Caco-2 (cell line): ENCODE results near the gene CFAP61. TPM values are rescaled to one million over a fixed set of nuclear protein-coding genes. Genes with fewer than 3 reads are reported as not detected.

Experiments
- BruUV-seq: library from RNA; stranded (reverse); fragments of 400-500 nt; replicated peaks from 2 replicates; lab custom pipeline; 2021; lab: Mats Ljungman, UMichigan
- CTCF ChIA-PET: fragments of 300-600 bp; sonication (Branson Sonifier 250); formaldehyde crosslinking; loops from one replicate; lab custom pipeline; 2022; ENCODE audit warnings: antibody characterized with exemption; lab: Charles Lee
- POLR2A ChIA-PET: fragments of 300-600 bp; sonication (Branson Sonifier 250); formaldehyde crosslinking; loops from one replicate; lab custom pipeline; 2022; ENCODE audit warnings: antibody characterized with exemption; lab: Charles Lee
- DNase-seq, 2 experiments: peaks; one replicate each; pipeline versions ENCODE4 v3.0.0 to v3.0.0-alpha.2; 2020 to 2022
- H3K27me3 ChIP-seq: replicated peaks from 2 replicates; pipeline ENCODE4 v1.6.0; 2011; ENCODE audit warnings: low read length; ENCODE audit not compliant: control insufficient read depth, insufficient read depth
- H3K36me3 ChIP-seq: 2 replicates; pipeline ENCODE4 v1.5.1; 2011; ENCODE audit warnings: low read length; ENCODE audit not compliant: control insufficient read depth, insufficient read depth
- H3K4me1 ChIP-seq: fragments of 250-450 bp; sonication (Bioruptor Pico); 2 replicates; pipeline ENCODE4 v1.5.1; 2020; ENCODE audit warnings: mild to moderate bottlenecking
- H3K4me3 ChIP-seq: 2 replicates; pipeline ENCODE4 v1.5.1; 2011; ENCODE audit warnings: low read depth, mild to moderate bottlenecking, control low read depth, low read length
- H3K9me3 ChIP-seq: fragments of 250-450 bp; sonication (Bioruptor Pico); 2 replicates; pipeline ENCODE4 v1.5.1; 2020; ENCODE audit warnings: mild to moderate bottlenecking, moderate library complexity
- H3K27ac Mint-ChIP-seq: one replicate; pipeline ENCODE4 v1.8.0; 2022; ENCODE audit warnings: mixed read lengths; ENCODE audit not compliant: unreplicated experiment
- H3K27me3 Mint-ChIP-seq: one replicate; pipeline ENCODE4 v1.8.0; 2022; ENCODE audit warnings: mixed read lengths; ENCODE audit not compliant: insufficient read depth, unreplicated experiment
- H3K36me3 Mint-ChIP-seq: one replicate; pipeline ENCODE4 v1.8.0; 2022; ENCODE audit warnings: mild to moderate bottlenecking, mixed read lengths; ENCODE audit not compliant: insufficient read depth, unreplicated experiment
- H3K4me1 Mint-ChIP-seq: one replicate; pipeline ENCODE4 v1.8.0; 2022; ENCODE audit warnings: low read depth, mixed read lengths; ENCODE audit not compliant: unreplicated experiment
- H3K4me3 Mint-ChIP-seq: one replicate; pipeline ENCODE4 v1.8.0; 2022; ENCODE audit warnings: mild to moderate bottlenecking, moderate library complexity, mixed read lengths; ENCODE audit not compliant: unreplicated experiment
- H3K9me3 Mint-ChIP-seq: one replicate; pipeline ENCODE4 v1.8.0; 2022; ENCODE audit warnings: mixed read lengths; ENCODE audit not compliant: unreplicated experiment
- CTCF ChIP-seq, 2 experiments: fragments of 200-600 bp in 1 of 2; IDR thresholded peaks; 1 replicate in 1 of 2; 2 replicates in 1 of 2; pipeline versions ENCODE4 v1.5.1 to v1.8.0; 2011 to 2022; ENCODE audit warnings: antibody characterized with exemption in 1 of 2, control low read depth in 1 of 2, inconsistent platforms in 1 of 2, low read depth in 1 of 2, low read length in 1 of 2, mild to moderate bottlenecking in 1 of 2, moderate library complexity in 1 of 2; ENCODE audit not compliant: insufficient read depth in 1 of 2, severe bottlenecking in 1 of 2, unreplicated experiment in 1 of 2
- intact Hi-C: fragments of 100-400 bp; cut with micrococcal nuclease; formaldehyde crosslinking; loops from one replicate; pipeline ENCODE4 v1.10.0; 2022; ENCODE audit not compliant: unreplicated experiment
- total RNA-seq: library from RNA; stranded (reverse); gene quantifications from 2 replicates; pipeline ENCODE4 v1.2.3, GENCODE V29; 2022

CFAP61 gene
- total RNA-seq, 1 experiment from 2014 or later: not detected

GRCh38 chr20:20364593-20365479 lies 312.5 kb downstream of the CFAP61 start:
- ChIA-PET POLR2A (no interaction called here), CTCF (no interaction called here)
- no TSS peak for BruUV-seq
- Mint-ChIP-seq H3K27me3 (peaks cover 43% of the 10 kb centered on the region), H3K4me3 (no peak overlapping the region), H3K36me3 (no peaks in the 10 kb centered on the region), H3K4me1 (peaks cover 15% of the 10 kb centered on the region), H3K27ac (no peak overlapping the region), H3K9me3 (no peaks in the 10 kb centered on the region)
- DNase-seq: no peak
- Histone ChIP-seq H3K4me1 (peaks cover 12% of the 10 kb centered on the region), H3K9me3 (0 out of 2 replicates have a peak, but pooled peaks cover 3% of the 10 kb centered on the region), H3K27me3 (no peaks in the 10 kb centered on the region; the same call in 1 of the 2 replicates), H3K36me3 (no peaks in the 10 kb centered on the region), H3K4me3 (no peak overlapping the region)
- intact Hi-C loops: loop anchor here (5.0 to 10.0 kb wide), 4 partner anchors 42 to 230 kb away; no protein-coding TSS in a partner anchor
- TF ChIP-seq CTCF (IDR thresholded peaks at IDR 0.05; ENCODE audit: insufficient read depth in 1 of 2, low read depth in 1 of 2, low read length in 1 of 2, severe bottlenecking in 1 of 2, unreplicated experiment in 1 of 2): no peak

GRCh38 chr20:20365480-20366161 lies 313.3 kb downstream of the CFAP61 start:
- H3K4me1 Mint-ChIP-seq: peaks cover 19% of the 10 kb centered on the region
- no peak overlapping the region for H3K4me3 Mint-ChIP-seq
- no peak overlapping the region for H3K4me3 ChIP-seq
- H3K9me3 ChIP-seq: 0 out of 2 replicates have a peak, but pooled peaks cover 3% of the 10 kb centered on the region
- no peak for TF ChIP-seq CTCF (IDR thresholded peaks at IDR 0.05; ENCODE audit: insufficient read depth in 1 of 2, low read depth in 1 of 2, low read length in 1 of 2, severe bottlenecking in 1 of 2, unreplicated experiment in 1 of 2)
- no TSS peak for BruUV-seq
- H3K4me1 ChIP-seq: peaks cover 12% of the 10 kb centered on the region
- H3K27me3 ChIP-seq: no peaks in the 10 kb centered on the region; the same call in 1 of the 2 replicates
- no peaks in the 10 kb centered on the region for H3K9me3 Mint-ChIP-seq
- no peak for DNase-seq
- POLR2A ChIA-PET: no interaction called here
- H3K27me3 Mint-ChIP-seq: peaks cover 45% of the 10 kb centered on the region
- intact Hi-C loops: loop anchor here (10.0 kb wide), 2 partner anchors 119 to 231 kb away; no protein-coding TSS in a partner anchor
- no peaks in the 10 kb centered on the region for H3K36me3 Mint-ChIP-seq
- CTCF ChIA-PET: no interaction called here
- H3K36me3 ChIP-seq: no peaks in the 10 kb centered on the region
- H3K27ac Mint-ChIP-seq: no peak overlapping the region

GRCh38 chr20:20366551-20366875 lies 314.2 kb downstream of the CFAP61 start:
- TF ChIP-seq CTCF (IDR thresholded peaks at IDR 0.05; ENCODE audit: insufficient read depth in 1 of 2, low read depth in 1 of 2, low read length in 1 of 2, severe bottlenecking in 1 of 2, unreplicated experiment in 1 of 2): no peak
- Histone ChIP-seq H3K9me3 (0 out of 2 replicates have a peak, but pooled peaks cover 3% of the 10 kb centered on the region), H3K4me3 (no peak overlapping the region), H3K27me3 (no peaks in the 10 kb centered on the region; the same call in 1 of the 2 replicates), H3K4me1 (peaks cover 12% of the 10 kb centered on the region), H3K36me3 (no peaks in the 10 kb centered on the region)
- H3K4me1 Mint-ChIP-seq: peaks cover 19% of the 10 kb centered on the region
- H3K27me3 Mint-ChIP-seq: peaks cover 47% of the 10 kb centered on the region
- no peaks in the 10 kb centered on the region for H3K9me3 Mint-ChIP-seq
- H3K4me3 Mint-ChIP-seq: peak overlapping the region; percentile 19
- no peaks in the 10 kb centered on the region for H3K36me3 Mint-ChIP-seq
- intact Hi-C loops: loop anchor here (10.0 kb wide), 2 partner anchors 118 to 232 kb away; no protein-coding TSS in a partner anchor
- ChIA-PET POLR2A (no interaction called here), CTCF (no interaction called here)
- no TSS peak for BruUV-seq
- DNase-seq: no peak
- H3K27ac Mint-ChIP-seq: no peak overlapping the region
